Left lung (tissue), 10 donors: ENCODE results near the gene SPATA3. TPM values are rescaled to one million over a fixed set of nuclear protein-coding genes. Genes with fewer than 3 reads are reported as not detected.

ENCODE experiments used
- ATAC-seq: fragments of 200-7000 bp; cut with Tn5 transposase; one replicate; pipeline ENCODE4 v1.9.1; 2020; ENCODE audit warnings: moderate library complexity
- DNase-seq, 4 donors: peaks; one replicate each; pipeline ENCODE4 v3.0.0-alpha.2; 2013 to 2020
- H3K27ac ChIP-seq, 2 donors: fragments of 200-600 bp; sonication (generic) in 1 of 2; one replicate each; pipeline versions ENCODE4 v1.5.0 to v1.8.0; 2020 to 2021
- H3K27me3 ChIP-seq, 2 donors: fragments of 200-600 bp; sonication (generic) in 1 of 2; one replicate each; pipeline versions ENCODE4 v1.5.0 to v1.8.0; 2020 to 2021
- H3K36me3 ChIP-seq, 2 donors: fragments of 200-600 bp; sonication (generic) in 1 of 2; one replicate each; pipeline versions ENCODE4 v1.5.0 to v1.8.0; 2020 to 2021
- H3K4me1 ChIP-seq, 2 donors: fragments of 200-600 bp; one replicate each; pipeline ENCODE4 v1.8.0; 2021
- H3K4me3 ChIP-seq, 2 donors: fragments of 200-600 bp; sonication (generic) in 1 of 2; one replicate each; pipeline versions ENCODE4 v1.5.0 to v1.8.0; 2020 to 2021; ENCODE audit warnings: mild to moderate bottlenecking in 1 of 2
- H3K9me3 ChIP-seq, 2 donors: fragments of 200-600 bp; sonication (generic) in 1 of 2; one replicate each; pipeline versions ENCODE4 v1.5.0 to v1.8.0; 2020 to 2021
- intact Hi-C, 2 donors: fragments of 100-400 bp; cut with DNase I; formaldehyde crosslinking; loops; one replicate each; pipeline versions ENCODE4 v1.11.2 to v1.14.2; 2022
- polyA plus RNA-seq, 6 donors: library from polyadenylated mRNA; unstranded; fragments of 120-200 nt; gene quantifications; one replicate each; pipeline ENCODE4 v1.2.1, GENCODE V29; 2013; ENCODE audit not compliant: insufficient read length in 6 of 6
- total RNA-seq, 2 donors: library from RNA; stranded (reverse); fragmentation: NEBNext Ultra II Directional; extraction: Animal tissue kit (Norgen Biotek cat#: 25700); gene quantifications; one replicate each; pipeline ENCODE4 v1.2.1, GENCODE V29; 2021
- TF ChIP-seq, protein P1 (sequence below), 2 donors: fragments of 200-600 bp; sonication (generic) in 1 of 2; IDR thresholded peaks; one replicate each; pipeline versions ENCODE4 v1.5.0 to v1.8.0; 2021; ENCODE audit warnings: antibody characterized with exemption in 2 of 2
- donor health status: DM: no; HTN: yes; CAD: no.
- donor health status: DM: no; HTN: no; CAD: no.

SPATA3 gene
- total and polyA plus RNA-seq, 8 donors = 0.16 TPM; not detected in 7

DNA sequence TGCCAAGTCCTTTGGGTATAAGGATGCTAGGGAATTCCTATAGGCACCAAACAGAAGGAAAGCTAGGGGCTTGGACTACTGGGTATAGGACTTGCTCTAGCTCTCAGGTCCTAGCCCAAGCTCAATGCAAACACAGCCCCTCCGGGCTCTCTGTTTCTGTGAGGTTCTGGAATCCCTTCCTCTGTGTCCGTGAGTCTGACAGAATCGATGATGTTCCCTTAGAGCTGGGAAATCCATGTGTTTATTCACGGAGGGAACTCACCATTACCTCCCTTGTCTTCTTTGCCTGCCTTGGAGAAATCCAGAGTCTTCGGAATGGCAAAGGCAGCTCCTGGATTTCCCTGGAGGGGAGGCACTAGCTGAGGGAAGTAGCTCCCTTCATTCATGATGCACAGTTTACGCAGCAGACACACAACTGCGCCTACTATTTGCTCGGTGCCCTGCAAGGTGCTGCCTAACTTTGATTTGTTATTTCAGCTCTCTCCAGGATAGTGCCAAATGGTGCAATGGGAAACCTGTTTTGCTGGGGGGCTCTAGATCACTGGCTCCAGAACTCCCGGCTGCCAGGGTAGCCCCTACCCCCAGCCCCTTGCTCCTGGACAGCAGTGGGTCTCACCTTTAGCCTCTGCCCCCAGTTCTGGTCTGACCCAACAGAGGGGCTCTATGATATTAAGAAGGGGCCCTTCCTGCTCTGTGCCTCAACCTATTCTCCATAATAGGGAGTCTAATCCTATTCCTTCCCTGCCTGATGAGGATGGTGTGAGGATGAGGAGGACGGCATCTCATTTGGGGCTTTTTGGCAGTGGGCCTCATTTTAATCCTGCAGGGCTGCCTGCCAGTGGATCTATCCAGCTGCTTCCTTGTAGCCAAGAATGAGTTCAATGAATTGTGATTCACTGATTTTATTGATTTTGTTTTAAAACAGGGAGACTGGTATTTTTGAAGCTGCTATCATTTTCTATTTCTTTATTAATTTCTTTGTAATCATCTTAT lies 52.3 kb downstream of the SPATA3 start:
- intact Hi-C loops = no loop called here
- DNase-seq = no peak

DNA sequence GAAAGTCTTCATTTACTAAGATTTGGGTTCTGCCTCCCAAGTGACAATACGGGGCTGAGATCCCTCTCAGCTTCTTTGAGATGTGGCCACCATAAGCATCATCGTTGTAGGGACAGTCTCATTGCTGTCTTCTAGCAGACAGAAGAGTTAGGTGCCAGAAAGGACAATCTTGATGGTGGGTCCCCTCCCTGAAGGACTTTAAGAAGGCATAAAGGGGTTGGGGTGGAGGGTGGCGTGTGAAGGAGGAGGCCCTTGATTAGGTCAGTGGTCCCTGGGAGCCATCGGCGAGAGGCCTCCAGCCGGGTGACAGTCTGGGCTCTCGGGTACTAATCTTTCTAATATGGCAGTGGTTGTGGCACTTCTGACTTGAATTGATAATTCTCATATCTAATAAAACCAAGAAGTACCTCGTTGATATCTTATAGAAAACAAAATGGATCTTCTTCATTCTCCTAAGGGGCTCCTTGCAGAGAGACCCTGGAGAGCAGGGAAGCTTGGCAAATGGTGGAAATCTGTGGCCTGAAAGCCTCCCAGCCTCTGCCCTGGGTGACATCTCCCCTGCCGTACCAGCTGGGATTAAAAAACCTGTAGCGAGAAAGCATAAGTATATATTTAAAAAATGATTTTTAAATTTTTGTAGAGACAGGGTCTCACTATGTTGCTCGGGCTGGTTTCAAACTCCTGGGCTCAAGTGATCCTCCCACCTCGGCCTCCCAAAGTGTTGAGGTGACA lies 53.5 kb downstream of the SPATA3 start:
- H3K4me1 ChIP-seq = peaks cover 4 to 12% of the 10 kb centered on the region in 2 donors
- intact Hi-C loops = no loop called here
- DNase-seq (no peak), ATAC-seq (no peak)
- H3K27me3 ChIP-seq = peaks cover 0 to 53% of the 10 kb centered on the region in 2 donors
- H3K4me3 ChIP-seq = no peak overlapping the region
- TF ChIP-seq, protein P1, sequence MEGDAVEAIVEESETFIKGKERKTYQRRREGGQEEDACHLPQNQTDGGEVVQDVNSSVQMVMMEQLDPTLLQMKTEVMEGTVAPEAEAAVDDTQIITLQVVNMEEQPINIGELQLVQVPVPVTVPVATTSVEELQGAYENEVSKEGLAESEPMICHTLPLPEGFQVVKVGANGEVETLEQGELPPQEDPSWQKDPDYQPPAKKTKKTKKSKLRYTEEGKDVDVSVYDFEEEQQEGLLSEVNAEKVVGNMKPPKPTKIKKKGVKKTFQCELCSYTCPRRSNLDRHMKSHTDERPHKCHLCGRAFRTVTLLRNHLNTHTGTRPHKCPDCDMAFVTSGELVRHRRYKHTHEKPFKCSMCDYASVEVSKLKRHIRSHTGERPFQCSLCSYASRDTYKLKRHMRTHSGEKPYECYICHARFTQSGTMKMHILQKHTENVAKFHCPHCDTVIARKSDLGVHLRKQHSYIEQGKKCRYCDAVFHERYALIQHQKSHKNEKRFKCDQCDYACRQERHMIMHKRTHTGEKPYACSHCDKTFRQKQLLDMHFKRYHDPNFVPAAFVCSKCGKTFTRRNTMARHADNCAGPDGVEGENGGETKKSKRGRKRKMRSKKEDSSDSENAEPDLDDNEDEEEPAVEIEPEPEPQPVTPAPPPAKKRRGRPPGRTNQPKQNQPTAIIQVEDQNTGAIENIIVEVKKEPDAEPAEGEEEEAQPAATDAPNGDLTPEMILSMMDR (IDR thresholded peaks at IDR 0.05) = no peak
- no peaks in the 10 kb centered on the region for H3K36me3 ChIP-seq
- no peak overlapping the region for H3K27ac ChIP-seq
- H3K9me3 ChIP-seq = no peaks in the 10 kb centered on the region

More for the DNA sequence above, 52.3 kb downstream of the SPATA3 start:
- no peak overlapping the region for H3K4me3 ChIP-seq
- H3K36me3 ChIP-seq = no peaks in the 10 kb centered on the region
- peaks cover 0 to 53% of the 10 kb centered on the region in 2 donors for H3K27me3 ChIP-seq
- no peak overlapping the region for H3K27ac ChIP-seq
- no peak for ATAC-seq
- peaks cover 4 to 10% of the 10 kb centered on the region in 2 donors for H3K4me1 ChIP-seq
- H3K9me3 ChIP-seq = no peaks in the 10 kb centered on the region
- TF ChIP-seq, protein P1 (IDR thresholded peaks at IDR 0.05) = no peak

DNA sequence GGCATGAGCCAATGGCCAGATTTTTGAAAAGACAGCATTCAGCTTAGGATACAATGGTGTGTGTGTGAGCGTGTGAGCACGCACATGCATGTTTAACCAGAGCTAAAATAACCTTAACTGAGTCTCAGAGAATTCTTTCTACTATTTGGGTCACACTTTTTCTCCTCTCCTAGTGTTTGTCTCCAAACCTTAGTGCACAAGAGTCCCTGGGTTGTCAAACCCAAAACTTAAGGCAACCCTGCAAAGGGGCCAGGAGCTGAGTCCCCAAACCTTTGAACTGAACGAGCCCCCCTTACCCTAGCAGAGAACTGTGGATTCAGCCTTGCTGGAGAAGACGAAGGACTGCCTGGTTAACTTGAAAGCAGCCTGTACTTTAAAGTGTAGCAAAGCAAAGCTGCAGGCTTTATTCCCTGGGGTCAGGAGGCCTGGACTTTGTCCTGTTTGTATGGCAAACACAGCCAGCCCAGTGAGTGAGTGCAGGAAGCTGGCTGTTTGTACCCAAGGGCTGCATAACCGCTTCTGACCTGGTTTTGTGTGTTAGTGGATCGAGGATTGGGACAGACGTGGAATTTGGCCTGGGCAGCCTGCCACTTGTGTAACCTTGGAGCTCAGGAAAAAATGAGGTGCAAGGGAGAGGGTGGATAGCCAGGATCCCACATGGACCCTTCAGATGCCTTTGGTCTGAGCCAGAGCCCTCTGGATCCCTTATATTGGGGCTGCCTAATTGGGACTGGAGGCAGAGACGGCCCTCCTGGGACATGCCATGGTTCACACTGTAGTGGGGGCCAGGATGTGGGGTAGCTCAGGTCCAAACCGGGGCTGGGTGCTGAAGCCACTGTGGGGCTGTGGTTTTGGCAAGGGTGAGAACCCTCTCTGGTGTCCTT lies 54.3 kb downstream of the SPATA3 start:
- H3K36me3 ChIP-seq = no peaks in the 10 kb centered on the region
- no peak for DNase-seq
- no peak overlapping the region for H3K4me3 ChIP-seq
- TF ChIP-seq, protein P1 (IDR thresholded peaks at IDR 0.05) = no peak
- intact Hi-C loops = no loop called here
- H3K4me1 ChIP-seq = peaks cover 4 to 12% of the 10 kb centered on the region in 2 donors
- no peak for ATAC-seq
- H3K9me3 ChIP-seq = no peaks in the 10 kb centered on the region
- H3K27me3 ChIP-seq = peaks cover 0 to 53% of the 10 kb centered on the region in 2 donors
- no peak overlapping the region for H3K27ac ChIP-seq

DNA sequence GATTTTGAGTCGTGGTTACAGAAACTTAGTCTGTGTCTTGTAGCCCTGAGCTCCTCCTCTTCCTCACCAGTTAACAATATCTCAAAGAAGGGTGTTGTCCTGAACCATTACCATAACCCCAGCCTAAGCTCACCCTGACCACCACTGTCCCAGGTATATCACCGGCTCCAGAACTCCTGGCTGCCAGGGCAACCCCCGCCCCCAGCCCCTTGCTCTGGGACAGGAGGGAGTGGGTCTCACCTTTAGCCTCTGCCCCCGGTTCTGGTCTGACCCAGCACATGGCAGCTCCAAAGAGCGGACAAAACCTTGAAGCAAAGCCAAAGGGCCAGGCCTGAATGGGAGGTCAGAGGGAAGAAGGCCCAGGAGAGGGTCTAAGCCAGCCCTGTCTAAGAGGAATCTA lies 55.2 kb downstream of the SPATA3 start:
- Histone ChIP-seq H3K4me3 (no peak overlapping the region), H3K9me3 (no peaks in the 10 kb centered on the region), H3K27me3 (peaks cover 0 to 53% of the 10 kb centered on the region in 2 donors), H3K27ac (no peak overlapping the region), H3K36me3 (no peaks in the 10 kb centered on the region), H3K4me1 (peaks cover 4 to 12% of the 10 kb centered on the region in 2 donors)
- intact Hi-C loops = no loop called here
- TF ChIP-seq, protein P1 (IDR thresholded peaks at IDR 0.05) = no peak
- ATAC-seq (no peak), DNase-seq (no peak)
